Measurements from ENCODE around the gene COX19. TPM values are rescaled to one million over a fixed set of nuclear protein-coding genes. Genes with fewer than 3 reads are reported as not detected.

The COX19 gene
- total and polyA plus RNA-seq, 2 donors from 2014 or later, result 4.8 to 14.7 TPM

- Histone ChIP-seq H3K9ac (ENCODE audit: low read length in 3 of 3) (no peak overlapping the region), H3K4me1 (ENCODE audit: control insufficient read depth in 2 of 3, insufficient read depth in 2 of 3, low read depth in 1 of 3, low read length in 3 of 3) (peaks cover 0 to 2% (median 0%) of the 10 kb centered on the region in 3 donors), H3K27me3 (ENCODE audit: control insufficient read depth, insufficient read depth, low read length) (no peaks in the 10 kb centered on the region), H3K9me3 (ENCODE audit: control insufficient read depth in 2 of 3, insufficient read depth in 1 of 3, low read length in 3 of 3) (no peaks in the 10 kb centered on the region), H3K27ac (ENCODE audit: low read depth in 2 of 2, low read length in 2 of 2) (no peak overlapping the region), H3K36me3 (ENCODE audit: control insufficient read depth in 2 of 3, insufficient read depth in 3 of 3, low read length in 3 of 3) (no peaks in the 10 kb centered on the region), H3K4me3 (ENCODE audit: low read length in 3 of 3) (no peak overlapping the region)
- intact Hi-C loops (cut with DNase I), result loop anchor here (10.0 kb wide), 1 partner anchor 179 kb away; no protein-coding TSS in a partner anchor
- DNase-seq (no peak), FAIRE-seq (no peak)
- no peak for TF ChIP-seq CTCF (IDR thresholded peaks at IDR 0.05; ENCODE audit: borderline replicate concordance, extremely low read depth, insufficient read depth)
These were observed 20.9 kb upstream of the COX19 start for GRCh38 chr7:996079-996872.

GRCh38 chr7:995571-995970, 20.2 kb upstream of the COX19 start:
- Histone ChIP-seq H3K36me3 (ENCODE audit: control insufficient read depth in 2 of 3, insufficient read depth in 3 of 3, low read length in 3 of 3) (no peaks in the 10 kb centered on the region), H3K27ac (ENCODE audit: low read depth in 2 of 2, low read length in 2 of 2) (no peak overlapping the region), H3K27me3 (ENCODE audit: control insufficient read depth, insufficient read depth, low read length) (no peaks in the 10 kb centered on the region), H3K9me3 (ENCODE audit: control insufficient read depth in 2 of 3, insufficient read depth in 1 of 3, low read length in 3 of 3) (no peaks in the 10 kb centered on the region), H3K4me1 (ENCODE audit: control insufficient read depth in 2 of 3, insufficient read depth in 2 of 3, low read depth in 1 of 3, low read length in 3 of 3) (peaks cover 0 to 2% (median 0%) of the 10 kb centered on the region in 3 donors), H3K9ac (ENCODE audit: low read length in 3 of 3) (no peak overlapping the region), H3K4me3 (ENCODE audit: low read length in 3 of 3) (no peak overlapping the region)
- DNase-seq (no peak), FAIRE-seq (no peak)
- no peak for TF ChIP-seq CTCF (IDR thresholded peaks at IDR 0.05; ENCODE audit: borderline replicate concordance, extremely low read depth, insufficient read depth)
- intact Hi-C loops (cut with DNase I), result loop anchor here (10.0 kb wide), 1 partner anchor 179 kb away; no protein-coding TSS in a partner anchor

GRCh38 chr7:994592-995308, 19.4 kb upstream of the COX19 start:
- TF ChIP-seq CTCF (IDR thresholded peaks at IDR 0.05; ENCODE audit: borderline replicate concordance, extremely low read depth, insufficient read depth), result no peak
- H3K9ac ChIP-seq (ENCODE audit: low read length in 3 of 3), result no peak overlapping the region
- no peak overlapping the region for H3K4me3 ChIP-seq (ENCODE audit: low read length in 3 of 3)
- peaks cover 0 to 2% (median 0%) of the 10 kb centered on the region in 3 donors for H3K4me1 ChIP-seq (ENCODE audit: control insufficient read depth in 2 of 3, insufficient read depth in 2 of 3, low read depth in 1 of 3, low read length in 3 of 3)
- H3K27ac ChIP-seq (ENCODE audit: low read depth in 2 of 2, low read length in 2 of 2), result no peak overlapping the region
- intact Hi-C loops (cut with DNase I), result loop anchor here (5.0 to 10.0 kb wide), 2 partner anchors 68 to 180 kb away; no protein-coding TSS in a partner anchor
- DNase-seq, result peak in 1 of 5 donors; percentile 54
- H3K27me3 ChIP-seq (ENCODE audit: control insufficient read depth, insufficient read depth, low read length), result no peaks in the 10 kb centered on the region
- H3K36me3 ChIP-seq (ENCODE audit: control insufficient read depth in 2 of 3, insufficient read depth in 3 of 3, low read length in 3 of 3), result no peaks in the 10 kb centered on the region
- no peak for FAIRE-seq
- no peaks in the 10 kb centered on the region for H3K9me3 ChIP-seq (ENCODE audit: control insufficient read depth in 2 of 3, insufficient read depth in 1 of 3, low read length in 3 of 3)

Measured in kidney (tissue), 14 donors.